Dedifferentiated amniotic fluid mesenchymal stem cell (primary cell): ENCODE data around the gene WIPF2.
A peak's percentile ranks its signal among the peaks of the same experiment; 100 is the strongest.
"Not testable (repeated sequence)": the region's sequence is repeated elsewhere in the genome, so short reads cannot be mapped to it uniquely, and the experiment has no call there.

Experiments used
- DNase-seq: peaks from one replicate; pipeline ENCODE4 v3.0.0-alpha.2; 2016; ENCODE audit errors: extremely low spot score

Gene WIPF2

DNA sequence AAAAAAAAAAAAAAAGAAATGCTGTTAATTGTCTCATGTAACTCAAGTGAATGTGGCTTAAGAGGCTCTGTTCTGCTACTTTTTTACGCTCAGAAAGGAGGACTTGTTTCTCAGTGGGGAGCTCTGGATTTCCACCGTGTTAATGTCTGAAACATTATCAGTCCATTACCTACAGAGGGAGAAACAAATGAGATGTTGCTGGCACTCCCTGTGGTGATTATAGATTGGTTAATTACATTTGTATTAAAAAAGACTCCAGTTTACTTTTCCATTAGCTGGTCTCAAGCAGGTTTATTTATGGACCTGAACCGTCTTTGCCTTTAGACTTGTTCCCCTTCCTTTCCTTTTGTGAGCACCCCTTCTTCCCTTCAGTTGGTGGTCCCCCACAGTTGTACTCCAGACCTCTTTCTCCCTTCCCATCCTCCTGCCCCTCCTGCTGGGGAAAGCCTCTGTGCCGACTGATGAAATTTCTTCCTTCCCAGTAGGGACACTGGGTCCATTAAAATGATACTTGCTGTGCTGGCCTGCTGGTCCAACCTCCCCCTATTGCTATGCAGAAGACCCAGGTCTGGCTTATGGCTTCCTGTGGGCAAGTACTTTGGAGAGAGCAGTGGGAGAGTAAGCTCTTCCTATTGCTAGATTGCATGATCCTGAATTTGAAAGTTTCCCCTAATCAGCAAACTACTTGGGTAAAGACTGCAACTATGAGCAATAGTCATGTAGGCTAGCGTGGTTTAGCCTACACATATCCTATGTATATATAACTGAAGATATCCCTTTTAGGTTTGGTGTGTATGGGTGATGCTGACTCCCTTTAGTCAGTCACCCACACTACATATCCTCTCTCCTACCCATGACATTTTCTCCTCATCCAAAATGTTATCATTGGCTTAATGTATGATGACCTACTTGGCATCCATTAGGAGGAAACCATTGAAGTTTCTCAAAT, 76.7 kb downstream of the WIPF2 start:
- no peak for DNase-seq

GRCh38 chr17:40297511-40297910, 78.4 kb downstream of the WIPF2 start:
- no peak for DNase-seq

- peak; percentile 77 for DNase-seq
Measured at GRCh38 chr17:40298726-40299125, 79.6 kb downstream of the WIPF2 start.

- not testable (repeated sequence) for DNase-seq
Measured at GRCh38 chr17:40299159-40299757, 80.2 kb downstream of the WIPF2 start.

DNA sequence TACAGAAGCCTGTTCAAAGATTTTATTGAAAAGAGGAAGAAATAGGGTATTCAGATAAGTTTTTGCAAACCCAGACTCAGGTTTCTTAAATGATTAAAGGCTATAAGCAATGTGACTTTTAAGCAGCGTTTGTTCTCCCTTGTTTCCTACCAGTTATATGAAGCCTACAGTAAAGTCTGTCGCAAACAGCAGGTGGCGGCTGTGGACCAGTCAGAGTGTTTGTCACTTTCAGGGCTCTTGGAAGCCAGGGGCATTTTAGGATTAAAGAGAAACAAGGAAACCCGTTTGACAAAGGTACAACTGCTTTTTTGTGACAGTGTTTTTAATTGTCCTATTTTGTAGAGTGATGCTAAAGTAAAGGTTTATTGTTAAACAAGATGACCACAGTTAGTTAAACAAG, 82.2 kb downstream of the WIPF2 start:
- DNase-seq: no peak

- peak; percentile 86 for DNase-seq
Measured at GRCh38 chr17:40303009-40303657, 84.0 kb downstream of the WIPF2 start.

DNA sequence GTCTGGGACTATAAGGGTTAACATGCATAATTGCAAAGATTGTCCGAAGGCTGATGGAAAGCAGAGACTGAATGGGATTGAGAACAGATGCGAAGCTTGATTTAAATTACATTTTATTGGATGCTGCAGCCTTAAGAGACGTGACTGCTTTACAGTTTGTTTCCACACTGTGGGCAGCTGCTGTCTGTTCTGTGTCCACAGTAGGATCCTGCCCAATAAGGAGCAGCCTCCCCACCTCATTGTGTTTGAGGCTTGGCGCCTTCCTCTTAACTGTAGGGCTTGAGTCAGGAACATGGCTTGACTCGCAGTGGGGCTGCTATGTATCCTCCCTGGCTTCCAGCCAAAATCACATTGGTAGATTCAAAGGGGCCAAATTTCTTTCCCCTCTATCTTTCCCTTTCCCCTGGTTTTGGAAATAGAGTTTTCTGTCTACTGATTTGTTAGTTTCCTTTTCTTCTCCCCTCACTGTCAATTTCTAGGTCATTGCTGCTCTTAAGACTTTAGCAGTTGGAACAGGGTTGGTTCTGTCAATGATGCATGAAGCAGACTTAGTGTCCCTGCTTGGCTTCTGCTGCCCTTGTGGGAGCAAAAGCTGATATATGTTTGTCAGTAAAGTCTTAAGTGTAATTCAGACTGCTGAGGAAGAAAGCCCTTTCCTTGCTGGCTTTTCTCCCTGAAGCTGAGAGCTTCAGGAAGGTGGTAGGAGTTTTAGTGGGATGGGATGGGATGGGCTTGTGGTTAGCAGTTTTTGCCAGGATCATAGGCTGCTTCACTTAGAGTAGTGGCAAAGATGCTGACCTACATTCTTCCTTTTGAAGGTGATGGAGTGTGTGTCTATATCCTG, 84.8 kb downstream of the WIPF2 start:
- DNase-seq: no peak

GRCh38 chr17:40304552-40304863, 85.4 kb downstream of the WIPF2 start:
- not testable (repeated sequence) for DNase-seq

- not testable (repeated sequence) for DNase-seq
Measured at GRCh38 chr17:40304866-40305265, 85.8 kb downstream of the WIPF2 start.

DNA sequence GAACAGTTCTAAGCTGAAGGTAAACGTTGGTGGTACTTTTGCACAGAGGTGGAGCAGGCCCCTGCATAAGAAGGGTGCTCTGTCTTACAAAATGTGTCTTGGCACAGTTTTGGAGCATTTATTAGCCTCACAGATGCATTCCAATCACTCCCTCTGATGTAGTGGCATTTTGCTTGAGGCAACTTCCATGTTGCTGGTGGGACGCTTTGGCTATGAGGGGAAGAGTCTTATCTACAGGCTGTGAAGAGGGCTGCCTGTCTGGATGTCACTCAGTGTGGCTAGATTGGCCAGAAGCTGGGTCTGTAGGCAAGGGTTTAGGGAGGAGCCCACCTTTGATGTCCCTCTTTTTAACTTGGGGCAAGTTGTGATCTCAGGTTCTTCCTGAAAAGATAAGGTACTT, 87.3 kb downstream of the WIPF2 start:
- DNase-seq: no peak

DNA sequence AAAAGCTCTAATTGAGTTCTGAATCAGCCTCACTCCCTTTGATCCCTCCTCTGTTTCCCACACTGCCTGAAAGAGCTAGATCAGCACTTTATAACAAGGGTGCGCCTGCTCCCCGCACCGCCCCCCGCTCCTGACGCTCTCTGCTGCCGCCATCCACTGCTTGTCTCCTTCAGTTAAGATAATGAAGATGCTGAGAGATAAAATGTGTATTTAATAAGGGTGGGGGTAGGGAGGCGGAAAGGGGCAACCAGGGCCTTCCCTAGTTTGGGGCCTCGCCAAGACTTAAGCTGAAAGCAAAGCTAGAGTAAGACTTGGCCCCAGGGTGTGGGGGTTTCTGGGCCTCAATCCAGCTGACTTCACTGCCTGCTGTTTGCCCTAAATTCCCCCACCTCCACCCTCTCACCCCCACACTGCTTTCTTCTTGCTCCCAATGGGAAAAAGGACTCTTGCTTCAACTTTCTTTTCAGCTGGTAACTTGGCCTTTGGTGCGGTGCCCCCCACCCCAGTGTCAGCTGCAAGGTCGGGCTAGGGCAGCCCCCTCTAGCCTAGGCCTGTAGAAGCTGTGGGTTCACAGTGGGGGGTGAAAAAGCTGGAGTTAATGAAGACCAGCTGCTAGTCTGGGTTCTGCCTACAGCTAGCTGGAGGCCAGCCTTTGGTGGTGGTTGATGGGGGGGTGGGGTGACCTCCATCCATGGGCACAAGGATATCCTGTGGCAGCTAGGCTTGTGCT, 88.1 kb downstream of the WIPF2 start:
- peak; percentile 78 for DNase-seq

- no peak for DNase-seq
Measured at GRCh38 chr17:40307740-40308239, 88.7 kb downstream of the WIPF2 start.

- no peak for DNase-seq
Measured at GRCh38 chr17:40309031-40309948, 90.2 kb downstream of the WIPF2 start, which contains the start of gene RARA. Gene RARA, plus strand, starts transcription at chr17:40309180. Its CDS starts 22,039 bp downstream, at chr17:40331219.

GRCh38 chr17:40309949-40310510, 90.9 kb downstream of the WIPF2 start:
- no peak for DNase-seq

- peak; percentile 47 for DNase-seq
Measured at GRCh38 chr17:40310882-40311391, 91.8 kb downstream of the WIPF2 start.

DNA sequence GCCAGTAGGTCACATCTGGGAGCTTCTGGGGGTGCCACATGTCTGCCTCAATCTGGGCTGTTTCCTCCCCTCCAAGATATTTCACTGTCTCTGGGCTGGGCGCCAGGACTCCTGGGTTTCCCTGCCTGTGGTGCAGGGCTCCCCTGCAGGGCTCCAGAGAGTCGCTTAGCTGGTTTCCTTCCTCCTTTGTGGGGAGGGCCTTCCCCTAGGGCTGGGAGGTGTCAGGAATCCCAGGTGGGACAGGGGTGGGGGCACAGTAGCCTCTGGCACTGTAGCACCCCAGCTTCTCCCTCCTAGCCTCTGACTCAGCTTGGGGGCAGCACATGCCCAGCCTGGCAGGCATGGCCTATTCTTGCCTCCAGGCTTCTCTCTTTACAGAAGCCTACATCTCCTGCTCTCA, 92.5 kb downstream of the WIPF2 start:
- DNase-seq: no peak

DNA sequence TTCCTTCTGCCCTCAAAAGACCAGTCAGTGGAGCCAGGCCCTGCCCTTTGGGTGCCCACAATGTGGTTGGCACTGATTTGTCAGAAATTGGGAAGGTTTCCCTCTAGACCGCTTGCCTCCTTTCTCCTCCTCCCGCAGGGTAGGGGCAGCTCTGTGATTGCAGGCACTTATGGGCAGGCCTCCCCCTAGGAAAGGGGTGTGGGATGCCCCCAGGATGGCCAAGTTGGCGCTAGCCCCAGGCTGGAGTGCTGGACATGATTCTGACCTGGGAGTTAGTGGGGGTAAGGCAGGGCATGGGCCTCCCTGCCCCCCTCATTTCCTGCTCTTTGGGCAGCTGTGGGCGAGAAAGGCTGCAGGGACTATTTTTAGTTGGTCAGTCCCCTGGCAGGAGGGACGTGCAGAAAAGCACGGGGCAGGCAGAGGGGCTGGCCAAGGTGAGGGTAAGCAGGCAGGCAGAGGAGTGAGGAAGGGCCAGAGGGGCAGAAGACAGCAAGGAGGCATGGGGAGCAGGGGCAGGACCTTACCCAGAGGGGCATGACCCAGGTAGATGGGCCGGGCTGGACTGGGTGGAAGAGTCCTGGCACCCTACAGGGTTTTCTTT, 93.1 kb downstream of the WIPF2 start:
- DNase-seq: no peak

DNA sequence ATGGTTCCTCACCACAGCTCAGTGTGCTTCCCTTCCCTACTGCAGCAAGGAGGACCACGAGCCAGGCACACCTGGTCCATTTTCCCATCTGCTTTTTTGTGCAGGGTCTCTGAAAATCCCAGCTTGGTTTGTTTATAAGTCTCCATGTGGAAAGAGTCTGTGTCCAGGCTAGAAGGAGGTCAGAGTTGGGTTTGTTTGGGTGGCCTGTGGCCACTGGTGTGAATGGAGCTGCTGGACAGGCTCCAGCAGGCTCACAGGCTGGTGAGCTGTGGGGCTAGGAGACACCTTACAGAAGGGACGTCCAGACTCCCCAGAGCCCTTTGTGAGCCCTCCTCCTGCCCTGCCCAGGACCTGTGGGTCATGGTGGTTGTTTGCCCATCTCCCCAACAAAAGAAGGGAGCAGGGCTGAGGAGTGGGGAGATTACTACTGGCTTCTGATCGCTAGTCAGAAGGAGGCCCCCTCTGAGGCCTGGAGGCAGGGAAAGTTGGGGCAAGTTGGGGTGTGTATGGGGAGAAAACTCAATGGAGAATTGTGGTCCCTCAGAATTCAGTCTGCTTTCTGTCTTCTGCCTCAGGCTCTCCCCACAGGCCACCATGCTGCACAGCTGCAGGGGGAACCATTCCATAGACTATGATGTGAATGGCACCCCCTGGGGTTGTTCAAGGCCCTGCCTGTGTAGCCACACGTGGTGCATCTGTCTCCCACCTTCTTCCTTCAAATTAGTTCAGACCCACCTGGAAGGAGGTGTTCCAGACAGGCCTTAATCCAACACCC, 94.0 kb downstream of the WIPF2 start:
- DNase-seq: no peak
